Measurements from ENCODE around the gene KRCC1.
"Not testable (repeated sequence)": the region's sequence is repeated elsewhere in the genome, so short reads cannot be mapped to it uniquely, and the experiment has no call there.

DNA sequence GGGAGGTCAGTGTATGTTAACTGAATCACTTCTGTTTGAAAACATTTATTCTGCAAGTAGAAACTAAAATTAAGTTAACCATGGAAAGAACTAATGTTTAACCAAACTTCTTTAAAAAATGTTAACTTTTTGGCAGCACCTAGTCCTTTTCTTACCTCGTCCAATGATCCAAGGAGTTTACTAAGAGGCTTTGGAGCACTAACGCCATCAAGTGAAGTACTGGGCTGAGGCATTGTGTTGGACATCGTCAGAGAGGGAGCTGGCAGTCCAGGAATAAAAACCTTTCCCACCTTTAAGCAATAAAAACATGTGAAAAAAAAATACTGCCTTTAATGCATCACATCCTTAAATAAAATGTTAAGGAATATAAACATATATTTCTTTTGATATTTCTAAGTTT lies 63.0 kb downstream of the KRCC1 start:
- not testable (repeated sequence) for TF ChIP-seq POLR2A (IDR thresholded peaks at IDR 0.05)
- TF ChIP-seq, protein P1, sequence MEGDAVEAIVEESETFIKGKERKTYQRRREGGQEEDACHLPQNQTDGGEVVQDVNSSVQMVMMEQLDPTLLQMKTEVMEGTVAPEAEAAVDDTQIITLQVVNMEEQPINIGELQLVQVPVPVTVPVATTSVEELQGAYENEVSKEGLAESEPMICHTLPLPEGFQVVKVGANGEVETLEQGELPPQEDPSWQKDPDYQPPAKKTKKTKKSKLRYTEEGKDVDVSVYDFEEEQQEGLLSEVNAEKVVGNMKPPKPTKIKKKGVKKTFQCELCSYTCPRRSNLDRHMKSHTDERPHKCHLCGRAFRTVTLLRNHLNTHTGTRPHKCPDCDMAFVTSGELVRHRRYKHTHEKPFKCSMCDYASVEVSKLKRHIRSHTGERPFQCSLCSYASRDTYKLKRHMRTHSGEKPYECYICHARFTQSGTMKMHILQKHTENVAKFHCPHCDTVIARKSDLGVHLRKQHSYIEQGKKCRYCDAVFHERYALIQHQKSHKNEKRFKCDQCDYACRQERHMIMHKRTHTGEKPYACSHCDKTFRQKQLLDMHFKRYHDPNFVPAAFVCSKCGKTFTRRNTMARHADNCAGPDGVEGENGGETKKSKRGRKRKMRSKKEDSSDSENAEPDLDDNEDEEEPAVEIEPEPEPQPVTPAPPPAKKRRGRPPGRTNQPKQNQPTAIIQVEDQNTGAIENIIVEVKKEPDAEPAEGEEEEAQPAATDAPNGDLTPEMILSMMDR (IDR thresholded peaks at IDR 0.05 in 4 of 5, conservative IDR thresholded peaks at IDR 0.05 in 1 of 5), result not testable (repeated sequence)
